Urothelium cell line (cell line): ENCODE results near the gene GTF2H2C.
"Not testable (repeated sequence)": the region's sequence is repeated elsewhere in the genome, so short reads cannot be mapped to it uniquely, and the experiment has no call there.

ENCODE experiments used
- DNase-seq: peaks from one replicate; pipeline ENCODE4 v3.0.0; 2011; ENCODE audit warnings: low spot score, mixed read lengths
- FAIRE-seq: peaks from 2 replicates; lab custom pipeline; 2011; peaks lifted over from hg19 to GRCh38; lab: Jason Lieb, UNC

Gene GTF2H2C

GRCh38 chr5:69559908-69560330, at the start of gene GTF2H2C:
GTF2H2C (plus strand) TSS chr5:69560191; CDS start chr5:69565133, 4,942 bp downstream.
- DNase-seq, FAIRE-seq: not testable (repeated sequence)

GRCh38 chr5:69510694-69511093, 49.3 kb upstream of the GTF2H2C start:
- no peak for DNase-seq
- no peak for FAIRE-seq

GRCh38 chr5:69512740-69513260, 47.2 kb upstream of the GTF2H2C start:
- DNase-seq (peak; percentile 17), FAIRE-seq (no peak)

- FAIRE-seq, DNase-seq: not testable (repeated sequence)
These were observed 44.4 kb upstream of the GTF2H2C start for GRCh38 chr5:69515570-69515969.

- FAIRE-seq = no peak
These were observed 43.2 kb upstream of the GTF2H2C start for GRCh38 chr5:69516769-69517168.

GRCh38 chr5:69517763-69518212, 42.2 kb upstream of the GTF2H2C start:
- DNase-seq (no peak), FAIRE-seq (no peak)

More at GRCh38 chr5:69516769-69517168, 43.2 kb upstream of the GTF2H2C start:
- no peak for DNase-seq

- FAIRE-seq = no peak
- DNase-seq = no peak
These were observed 40.7 kb upstream of the GTF2H2C start for GRCh38 chr5:69519285-69519684.

GRCh38 chr5:69522035-69522434, 38.0 kb upstream of the GTF2H2C start:
- DNase-seq (no peak), FAIRE-seq (no peak)

- FAIRE-seq (no peak), DNase-seq (no peak)
These were observed 34.5 kb upstream of the GTF2H2C start for GRCh38 chr5:69525490-69525889.

- FAIRE-seq = no peak
- no peak for DNase-seq
These were observed 33.3 kb upstream of the GTF2H2C start for GRCh38 chr5:69526660-69527059.

GRCh38 chr5:69527128-69527770, 32.7 kb upstream of the GTF2H2C start:
- no peak for DNase-seq
- FAIRE-seq = no peak

GRCh38 chr5:69528035-69528434, 32.0 kb upstream of the GTF2H2C start:
- no peak for FAIRE-seq
- DNase-seq = no peak

- no peak for FAIRE-seq
These were observed 31.4 kb upstream of the GTF2H2C start for GRCh38 chr5:69528609-69529008.

GRCh38 chr5:69530561-69531405, 29.2 kb upstream of the GTF2H2C start:
- FAIRE-seq (no peak), DNase-seq (no peak)

More at GRCh38 chr5:69528609-69529008, 31.4 kb upstream of the GTF2H2C start:
- DNase-seq = no peak

- DNase-seq = no peak
- FAIRE-seq = no peak
These were observed 28.6 kb upstream of the GTF2H2C start for GRCh38 chr5:69531406-69531801.

- not testable (repeated sequence) for FAIRE-seq, DNase-seq
These were observed 22.1 kb upstream of the GTF2H2C start for GRCh38 chr5:69537911-69538310.

- DNase-seq, FAIRE-seq: not testable (repeated sequence)
These were observed 21.3 kb upstream of the GTF2H2C start for GRCh38 chr5:69538735-69539134.

GRCh38 chr5:69541347-69541746, 18.6 kb upstream of the GTF2H2C start:
- not testable (repeated sequence) for DNase-seq, FAIRE-seq

GRCh38 chr5:69542838-69543618, 17.0 kb upstream of the GTF2H2C start:
- DNase-seq = not testable (repeated sequence)

GRCh38 chr5:69544602-69545001, 15.4 kb upstream of the GTF2H2C start:
- not testable (repeated sequence) for DNase-seq, FAIRE-seq

More at GRCh38 chr5:69542838-69543618, 17.0 kb upstream of the GTF2H2C start:
- FAIRE-seq = not testable (repeated sequence)
